ENCODE results near the gene SHC4. TPM values are rescaled to one million over a fixed set of nuclear protein-coding genes. Genes with fewer than 3 reads are reported as not detected.

SHC4 gene
- total and polyA plus RNA-seq, 4 donors, result 0.09 to 1.9 (median 0.44) TPM

- DNase-seq, result no peak
- no peak for ATAC-seq (ENCODE audit: insufficient read depth, low FRiP score)
- no peaks in the 10 kb centered on the region for H3K4me1 ChIP-seq (ENCODE audit: control insufficient read depth in 5 of 5, insufficient read depth in 5 of 5, low read length in 5 of 5)
- TF ChIP-seq CTCF (IDR thresholded peaks at IDR 0.05; ENCODE audit: control extremely low read depth, extremely low read depth), result no peak
- no peak overlapping the region for H3K27ac ChIP-seq (ENCODE audit: low read depth in 1 of 2, low read length in 1 of 2)
- H3K9me3 ChIP-seq (ENCODE audit: control insufficient read depth in 4 of 4, insufficient read depth in 3 of 4, low read length in 3 of 4), result no peaks in the 10 kb centered on the region
- no peak overlapping the region for H3K4me3 ChIP-seq
- H3K27me3 ChIP-seq (ENCODE audit: control insufficient read depth in 3 of 3, insufficient read depth in 3 of 3, low read length in 2 of 3), result no peaks in the 10 kb centered on the region
- WGBS, 2 donors, result 73 to 95% methylated on average over 1 of the region's 1 CpG
- no peak overlapping the region for H3K9ac ChIP-seq (ENCODE audit: insufficient read depth in 1 of 2, low read length in 2 of 2)
- no peaks in the 10 kb centered on the region for H3K36me3 ChIP-seq (ENCODE audit: control insufficient read depth in 4 of 4, insufficient read depth in 4 of 4, low read length in 4 of 4)
Measured at GRCh38 chr15:48845123-48845522, 118.6 kb downstream of the SHC4 start.

GRCh38 chr15:48842501-48842900 lies 121.2 kb downstream of the SHC4 start:
- TF ChIP-seq CTCF (IDR thresholded peaks at IDR 0.05; ENCODE audit: control extremely low read depth, extremely low read depth), result no peak
- Histone ChIP-seq H3K4me1 (ENCODE audit: control insufficient read depth in 5 of 5, insufficient read depth in 5 of 5, low read length in 5 of 5) (no peaks in the 10 kb centered on the region), H3K9me3 (ENCODE audit: control insufficient read depth in 4 of 4, insufficient read depth in 3 of 4, low read length in 3 of 4) (no peaks in the 10 kb centered on the region), H3K36me3 (ENCODE audit: control insufficient read depth in 4 of 4, insufficient read depth in 4 of 4, low read length in 4 of 4) (no peaks in the 10 kb centered on the region), H3K4me3 (no peak overlapping the region), H3K9ac (ENCODE audit: insufficient read depth in 1 of 2, low read length in 2 of 2) (no peak overlapping the region), H3K27me3 (ENCODE audit: control insufficient read depth in 3 of 3, insufficient read depth in 3 of 3, low read length in 2 of 3) (no peaks in the 10 kb centered on the region), H3K27ac (ENCODE audit: low read depth in 1 of 2, low read length in 1 of 2) (no peak overlapping the region)
- ATAC-seq (ENCODE audit: insufficient read depth, low FRiP score) (no peak), DNase-seq (no peak)
- WGBS, 2 donors, result 77 to 95% methylated on average over 6 of the region's 6 CpGs

GRCh38 chr15:48834756-48835155 lies 129.0 kb downstream of the SHC4 start:
- no peaks in the 10 kb centered on the region for H3K36me3 ChIP-seq (ENCODE audit: control insufficient read depth in 4 of 4, insufficient read depth in 4 of 4, low read length in 4 of 4)
- DNase-seq, result no peak
- no peaks in the 10 kb centered on the region for H3K4me1 ChIP-seq (ENCODE audit: control insufficient read depth in 5 of 5, insufficient read depth in 5 of 5, low read length in 5 of 5)
- H3K27ac ChIP-seq (ENCODE audit: low read depth in 1 of 2, low read length in 1 of 2), result no peak overlapping the region
- H3K27me3 ChIP-seq (ENCODE audit: control insufficient read depth in 3 of 3, insufficient read depth in 3 of 3, low read length in 2 of 3), result no peaks in the 10 kb centered on the region
- 89 to 95% methylated on average over 5 of the region's 5 CpGs for WGBS, 2 donors
- no peak overlapping the region for H3K9ac ChIP-seq (ENCODE audit: insufficient read depth in 1 of 2, low read length in 2 of 2)
- H3K4me3 ChIP-seq, result no peak overlapping the region
- peaks cover 0 to 8% (median 7%) of the 10 kb centered on the region in 4 donors for H3K9me3 ChIP-seq (ENCODE audit: control insufficient read depth in 4 of 4, insufficient read depth in 3 of 4, low read length in 3 of 4)
- no peak for ATAC-seq (ENCODE audit: insufficient read depth, low FRiP score)
- TF ChIP-seq CTCF (IDR thresholded peaks at IDR 0.05; ENCODE audit: control extremely low read depth, extremely low read depth), result no peak

DNA sequence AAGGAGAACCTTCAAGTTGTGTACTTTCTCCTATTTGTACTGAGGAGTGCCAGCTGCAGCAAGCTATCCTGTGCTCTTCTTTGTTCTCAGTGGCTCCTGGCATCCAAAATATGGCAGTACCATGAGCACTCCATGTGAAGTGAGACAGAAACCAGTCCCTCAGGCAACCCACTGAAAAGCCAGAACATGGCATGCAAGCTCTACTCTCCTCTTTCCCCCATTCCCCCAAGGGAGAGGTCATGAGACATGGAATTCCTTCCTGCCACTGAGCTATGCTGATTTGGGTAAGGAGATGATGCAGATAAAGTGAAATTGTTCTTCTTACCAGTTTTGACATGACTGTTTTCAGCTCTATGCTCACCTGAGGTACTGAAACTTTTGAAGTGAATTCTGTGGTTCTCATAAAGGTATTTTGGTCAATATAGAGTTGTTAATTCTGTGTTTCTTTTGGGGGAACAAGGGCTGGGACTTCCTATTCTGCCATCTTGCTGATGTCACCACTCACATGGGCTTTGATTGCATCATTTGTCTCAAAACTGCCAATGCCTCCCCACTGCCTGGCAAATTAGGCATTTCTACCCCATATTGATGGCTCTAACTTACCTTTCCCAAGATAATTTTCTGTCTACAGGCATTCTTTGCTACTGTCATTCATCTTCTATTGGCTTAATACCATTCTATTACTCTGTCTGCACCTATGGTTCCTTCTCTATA lies 130.0 kb downstream of the SHC4 start:
- H3K36me3 ChIP-seq (ENCODE audit: control insufficient read depth in 4 of 4, insufficient read depth in 4 of 4, low read length in 4 of 4), result no peaks in the 10 kb centered on the region
- H3K27me3 ChIP-seq (ENCODE audit: control insufficient read depth in 3 of 3, insufficient read depth in 3 of 3, low read length in 2 of 3), result no peaks in the 10 kb centered on the region
- peaks cover 0 to 8% (median 7%) of the 10 kb centered on the region in 4 donors for H3K9me3 ChIP-seq (ENCODE audit: control insufficient read depth in 4 of 4, insufficient read depth in 3 of 4, low read length in 3 of 4)
- TF ChIP-seq CTCF (IDR thresholded peaks at IDR 0.05; ENCODE audit: control extremely low read depth, extremely low read depth), result no peak
- DNase-seq, result no peak
- no peak for ATAC-seq (ENCODE audit: insufficient read depth, low FRiP score)
- H3K9ac ChIP-seq (ENCODE audit: insufficient read depth in 1 of 2, low read length in 2 of 2), result no peak overlapping the region
- H3K4me1 ChIP-seq (ENCODE audit: control insufficient read depth in 5 of 5, insufficient read depth in 5 of 5, low read length in 5 of 5), result no peaks in the 10 kb centered on the region
- H3K27ac ChIP-seq (ENCODE audit: low read depth in 1 of 2, low read length in 1 of 2), result no peak overlapping the region
- H3K4me3 ChIP-seq, result no peak overlapping the region

All from lung (tissue), 12 donors.